ENCODE data around the gene CRTAC1. TPM values are rescaled to one million over a fixed set of nuclear protein-coding genes. Genes with fewer than 3 reads are reported as not detected.

The CRTAC1 gene
- polyA plus RNA-seq, 2 of the 4 experiments (the other 2 are of a cell fraction), result 0.32 to 0.39 TPM

GRCh38 chr10:97916586-97916985, 113.8 kb downstream of the CRTAC1 start (continued):
- TF ChIP-seq PBX3 (IDR thresholded peaks at IDR 0.05) (no peak), ZFP36 (IDR thresholded peaks at IDR 0.05; ENCODE audit: borderline replicate concordance, partially characterized antibody) (no peak), FOXS1 (CRISPR knock-in tag; IDR thresholded peaks at IDR 0.05) (no peak), CHD2 (IDR thresholded peaks at IDR 0.05; ENCODE audit: low read length, partially characterized antibody) (no peak), HES2 (IDR thresholded peaks at IDR 0.05) (no peak), EHF (CRISPR knock-in tag; IDR thresholded peaks at IDR 0.05) (no peak)

- TF ChIP-seq MAX (IDR thresholded peaks at IDR 0.05), result no peak
- TF ChIP-seq ELK1 (IDR thresholded peaks at IDR 0.05; ENCODE audit: low read depth, low read length), result no peak
- TF ChIP-seq FOSL2 (IDR thresholded peaks at IDR 0.05), result no peak
- no peak for TF ChIP-seq FOSL2 (CRISPR knock-in tag; IDR thresholded peaks at IDR 0.05)
- TF ChIP-seq KDM5A (IDR thresholded peaks at IDR 0.05), result no peak
- no peak for TF ChIP-seq RCOR1 (IDR thresholded peaks at IDR 0.05; ENCODE audit: low read depth, low read length)
- TF ChIP-seq HDAC2 (IDR thresholded peaks at IDR 0.05), result no peak
- CTCF ChIA-PET, result interaction anchor here (0.6 to 24.4 kb wide), 56 partner anchors 10 to 398 kb away, joined by 3 to 660 read pairs (median 4); partner anchors contain the start of genes CRTAC1 and R3HCC1L
- Histone ChIP-seq H3K4me1 (0 out of 3 replicates have a peak, but pooled peaks cover 2% of the 10 kb centered on the region), H3K4me3 (no peak overlapping the region), H3K9me3 (no peaks in the 10 kb centered on the region), H3K4me2 (no peak overlapping the region; the same call in 2 of the 3 replicates), H3K27ac (peak overlapping the region in 1 of 2 experiments; percentile 69; a peak in 3 of 6 replicates)
- ATAC-seq (no peak; a peak in 1 of 6 replicates), DNase-seq (ENCODE audit: low read depth in 1 of 2, low spot score in 1 of 2) (no peak), FAIRE-seq (no peak)
- POLR2A ChIA-PET, result interaction anchor here (0.8 to 1.8 kb wide), 2 partner anchors 27 to 126 kb away, joined by 3 to 8 read pairs; no protein-coding TSS in a partner anchor
- 75% methylated on average over 13 of the region's 21 CpGs for whole genome bisulfite sequencing (ENCODE audit: missing lambda C conversion rate)
Observed at GRCh38 chr10:97915346-97916131, 114.9 kb downstream of the CRTAC1 start.

GRCh38 chr10:97914837-97915211, 115.6 kb downstream of the CRTAC1 start:
- FAIRE-seq, result no peak

More at GRCh38 chr10:97914837-97915211, 115.6 kb downstream of the CRTAC1 start:
- ChIA-PET POLR2A (interaction anchor here (0.8 to 1.8 kb wide), 2 partner anchors 27 to 126 kb away, joined by 3 to 8 read pairs; no protein-coding TSS in a partner anchor), CTCF (interaction anchor here (0.6 to 24.4 kb wide), 61 partner anchors 11 to 398 kb away, joined by 3 to 660 read pairs (median 4); partner anchors contain the start of genes CRTAC1 and R3HCC1L)
- WGBS (ENCODE audit: missing lambda C conversion rate), result 67% methylated on average over 1 of the region's 11 CpGs
- Histone ChIP-seq H3K4me2 (peak overlapping the region; percentile 59), H3K9me3 (no peaks in the 10 kb centered on the region), H3K27ac (peak overlapping the region; percentile 3 to 69; a peak in 3 of 6 replicates), H3K4me3 (no peak overlapping the region), H3K4me1 (0 out of 3 replicates have a peak, but pooled peaks cover 2% of the 10 kb centered on the region)
- DNase-seq (ENCODE audit: low read depth in 1 of 2, low spot score in 1 of 2) (peak; percentile 66 to 82), ATAC-seq (peak; percentile 90 to 97)
- TF ChIP-seq MAX (IDR thresholded peaks at IDR 0.05) (peak; percentile 41; the same call in 1 of the 2 replicates), SMC3 (IDR thresholded peaks at IDR 0.05) (peak; percentile 83), ATOH8 (CRISPR knock-in tag; IDR thresholded peaks at IDR 0.05; ENCODE audit: low read depth) (no peak), CTCF (IDR thresholded peaks at IDR 0.05) (peak; percentile 93), RAD21 (conservative IDR thresholded peaks at IDR 0.05 in 1 of 2, IDR thresholded peaks at IDR 0.05 in 1 of 2) (peak; percentile 96 to 97), ESRRA (IDR thresholded peaks at IDR 0.05; ENCODE audit: borderline replicate concordance, low read length) (no peak)

All from A549 (cell line).